GM18517 (cell line): ENCODE measurements around the gene CDC42BPG.
"Not testable (repeated sequence)": the region's sequence is repeated elsewhere in the genome, so short reads cannot be mapped to it uniquely, and the experiment has no call there.

Experiments used
- ATAC-seq: cut with Tn5 transposase; IDR thresholded peaks from one replicate; pipeline ENCODE4 v1.9.1; 2021; ENCODE audit warnings: mild to moderate bottlenecking, moderate library complexity; ENCODE audit not compliant: unreplicated experiment

CDC42BPG gene

GRCh38 chr11:64837887-64838351 lies 6.5 kb downstream of the CDC42BPG start:
- no peak for ATAC-seq

GRCh38 chr11:64836448-64837072 lies 7.9 kb downstream of the CDC42BPG start:
- ATAC-seq = no peak

- no peak for ATAC-seq
These were observed 8.6 kb downstream of the CDC42BPG start for GRCh38 chr11:64835616-64836447.

GRCh38 chr11:64834723-64835615 lies 9.5 kb downstream of the CDC42BPG start:
- no peak for ATAC-seq

- no peak for ATAC-seq
These were observed 10.3 kb downstream of the CDC42BPG start for GRCh38 chr11:64834031-64834722.

GRCh38 chr11:64833509-64833908 lies 10.9 kb downstream of the CDC42BPG start:
- ATAC-seq = no peak

- ATAC-seq = no peak
These were observed 11.3 kb downstream of the CDC42BPG start for GRCh38 chr11:64833198-64833502.

- ATAC-seq = no peak
These were observed 11.8 kb downstream of the CDC42BPG start for GRCh38 chr11:64832467-64833197.

GRCh38 chr11:64831411-64831891 lies 13.0 kb downstream of the CDC42BPG start:
- no peak for ATAC-seq

GRCh38 chr11:64829536-64830251 lies 14.8 kb downstream of the CDC42BPG start:
- no peak for ATAC-seq

- ATAC-seq = no peak
These were observed 17.0 kb downstream of the CDC42BPG start for GRCh38 chr11:64827451-64827839.

- ATAC-seq = no peak
These were observed 17.6 kb downstream of the CDC42BPG start for GRCh38 chr11:64826578-64827450.

- no peak for ATAC-seq
These were observed 18.4 kb downstream of the CDC42BPG start for GRCh38 chr11:64826062-64826461.

GRCh38 chr11:64823568-64824119 lies 20.8 kb downstream of the CDC42BPG start:
- no peak for ATAC-seq

GRCh38 chr11:64817476-64817875 lies 27.0 kb downstream of the CDC42BPG start:
- no peak for ATAC-seq

- not testable (repeated sequence) for ATAC-seq
These were observed 29.0 kb downstream of the CDC42BPG start for GRCh38 chr11:64815433-64815832.

GRCh38 chr11:64814712-64815187 lies 29.7 kb downstream of the CDC42BPG start:
- ATAC-seq = peak; percentile 69

GRCh38 chr11:64813826-64814225 lies 30.6 kb downstream of the CDC42BPG start:
- no peak for ATAC-seq
